ENCODE measurements around the gene DCUN1D5. TPM values are rescaled to one million over a fixed set of nuclear protein-coding genes. Genes with fewer than 3 reads are reported as not detected.

The DCUN1D5 gene
- total RNA-seq, 1 donor from 2014 or later, result 66.6 TPM

Other genes with a start within 250 kb of the DCUN1D5 start
- gene MMP3, start 248.6 kb downstream of the DCUN1D5 start, total RNA-seq, result not detected in 2 replicates
- gene MMP12, start 217.2 kb downstream of the DCUN1D5 start, total RNA-seq, result not detected in 2 replicates
- not detected in 2 replicates for gene MMP13, start 136.4 kb downstream of the DCUN1D5 start, total RNA-seq
- gene DYNC2H1, start 17.3 kb upstream of the DCUN1D5 start, total RNA-seq, result 0.46 and 0.67 TPM in 2 replicates